IPS-15b (cell line): ENCODE measurements around the gene OR51I2.

Experiments used
- H3K27me3 ChIP-seq: one replicate; pipeline ENCODE4 v1.6.1; 2013; ENCODE audit warnings: low read length; ENCODE audit not compliant: control insufficient read depth, insufficient read depth
- H3K36me3 ChIP-seq: one replicate; pipeline ENCODE4 v1.6.1; 2013; ENCODE audit warnings: low read length; ENCODE audit not compliant: control insufficient read depth, insufficient read depth
- H3K4me1 ChIP-seq: one replicate; pipeline ENCODE4 v1.6.1; 2013; ENCODE audit warnings: mild to moderate bottlenecking, low read length; ENCODE audit not compliant: control insufficient read depth, insufficient read depth
- H3K4me3 ChIP-seq: one replicate; pipeline ENCODE4 v1.5.1; 2013; ENCODE audit warnings: low read depth, low read length
- H3K9ac ChIP-seq: one replicate; pipeline ENCODE4 v1.6.1; 2013; ENCODE audit warnings: low read depth, mild to moderate bottlenecking, low read length
- H3K9me3 ChIP-seq: one replicate; pipeline ENCODE4 v1.6.1; 2013; ENCODE audit warnings: mild to moderate bottlenecking, low read length; ENCODE audit not compliant: control insufficient read depth, insufficient read depth

Gene OR51I2

GRCh38 chr11:5449023-5449422, at the start of gene OR51I2:
Gene OR51I2, plus strand, starts transcription at chr11:5449323. Its CDS starts 4,166 bp downstream, at chr11:5453489.
- no peak within 1 kb of the TSS for H3K9ac ChIP-seq
- no peaks in the 10 kb centered on the region for H3K27me3 ChIP-seq
- no peaks in the 10 kb centered on the region for H3K9me3 ChIP-seq
- H3K4me3 ChIP-seq: no peak within 1 kb of the TSS
- H3K36me3 ChIP-seq: no peaks in the 10 kb centered on the region
- H3K4me1 ChIP-seq: no peaks in the 10 kb centered on the region

GRCh38 chr11:5405173-5405572, 44.0 kb upstream of the OR51I2 start:
- Histone ChIP-seq H3K4me3 (no peak overlapping the region), H3K27me3 (no peaks in the 10 kb centered on the region), H3K36me3 (no peaks in the 10 kb centered on the region), H3K9me3 (no peaks in the 10 kb centered on the region), H3K9ac (no peak overlapping the region), H3K4me1 (no peaks in the 10 kb centered on the region)

- Histone ChIP-seq H3K27me3 (no peaks in the 10 kb centered on the region), H3K4me1 (no peaks in the 10 kb centered on the region), H3K9me3 (no peaks in the 10 kb centered on the region), H3K36me3 (no peaks in the 10 kb centered on the region), H3K4me3 (no peak overlapping the region), H3K9ac (no peak overlapping the region)
These were observed 28.1 kb upstream of the OR51I2 start for GRCh38 chr11:5420993-5421392.

GRCh38 chr11:5421811-5422210, 27.3 kb upstream of the OR51I2 start, which contains the start of gene OR51Q1:
Gene OR51Q1, plus strand, starts transcription at chr11:5422111. Its CDS starts 90 bp downstream, at chr11:5422201.
- Histone ChIP-seq H3K4me1 (no peaks in the 10 kb centered on the region), H3K27me3 (no peaks in the 10 kb centered on the region), H3K4me3 (no peak within 1 kb of the TSS), H3K36me3 (no peaks in the 10 kb centered on the region), H3K9me3 (no peaks in the 10 kb centered on the region), H3K9ac (no peak within 1 kb of the TSS)

- H3K36me3 ChIP-seq: no peaks in the 10 kb centered on the region
- H3K27me3 ChIP-seq: no peaks in the 10 kb centered on the region
- H3K9me3 ChIP-seq: no peaks in the 10 kb centered on the region
- no peaks in the 10 kb centered on the region for H3K4me1 ChIP-seq
- H3K9ac ChIP-seq: no peak overlapping the region
- no peak overlapping the region for H3K4me3 ChIP-seq
These were observed 26.0 kb upstream of the OR51I2 start for GRCh38 chr11:5423131-5423530.

- no peaks in the 10 kb centered on the region for H3K36me3 ChIP-seq
- no peaks in the 10 kb centered on the region for H3K9me3 ChIP-seq
- H3K4me1 ChIP-seq: no peaks in the 10 kb centered on the region
- no peak within 1 kb of the TSS for H3K9ac ChIP-seq
- H3K4me3 ChIP-seq: no peak within 1 kb of the TSS
- H3K27me3 ChIP-seq: no peaks in the 10 kb centered on the region
These were observed 7.7 kb upstream of the OR51I2 start, which contains the start of gene OR51I1 for GRCh38 chr11:5441414-5441813. Gene OR51I1, minus strand, starts transcription at chr11:5441514. Its CDS starts 0 bp downstream, at chr11:5441514.

GRCh38 chr11:5443835-5444393, 5.2 kb upstream of the OR51I2 start:
- H3K27me3 ChIP-seq: no peaks in the 10 kb centered on the region
- H3K4me3 ChIP-seq: no peak overlapping the region

GRCh38 chr11:5449432-5449831, 309 bp downstream of the OR51I2 start:
- H3K9ac ChIP-seq: no peak overlapping the region
- H3K4me1 ChIP-seq: no peaks in the 10 kb centered on the region
- no peaks in the 10 kb centered on the region for H3K36me3 ChIP-seq
- no peaks in the 10 kb centered on the region for H3K9me3 ChIP-seq
- no peak overlapping the region for H3K4me3 ChIP-seq
- H3K27me3 ChIP-seq: no peaks in the 10 kb centered on the region

More at GRCh38 chr11:5443835-5444393, 5.2 kb upstream of the OR51I2 start:
- Histone ChIP-seq H3K9me3 (no peaks in the 10 kb centered on the region), H3K36me3 (no peaks in the 10 kb centered on the region), H3K4me1 (no peaks in the 10 kb centered on the region), H3K9ac (no peak overlapping the region)

GRCh38 chr11:5460983-5461621, 12.0 kb downstream of the OR51I2 start:
- no peak overlapping the region for H3K4me3 ChIP-seq
- H3K27me3 ChIP-seq: no peaks in the 10 kb centered on the region
- H3K4me1 ChIP-seq: no peaks in the 10 kb centered on the region
- H3K9me3 ChIP-seq: no peaks in the 10 kb centered on the region
- H3K9ac ChIP-seq: no peak overlapping the region
- H3K36me3 ChIP-seq: no peaks in the 10 kb centered on the region

- Histone ChIP-seq H3K4me1 (no peaks in the 10 kb centered on the region), H3K27me3 (no peaks in the 10 kb centered on the region), H3K9me3 (no peaks in the 10 kb centered on the region), H3K9ac (no peak overlapping the region), H3K36me3 (no peaks in the 10 kb centered on the region), H3K4me3 (no peak overlapping the region)
These were observed 18.4 kb downstream of the OR51I2 start for GRCh38 chr11:5467527-5467926.

- H3K36me3 ChIP-seq: no peaks in the 10 kb centered on the region
- H3K9ac ChIP-seq: no peak overlapping the region
- no peaks in the 10 kb centered on the region for H3K27me3 ChIP-seq
- no peaks in the 10 kb centered on the region for H3K9me3 ChIP-seq
- H3K4me3 ChIP-seq: no peak overlapping the region
- no peaks in the 10 kb centered on the region for H3K4me1 ChIP-seq
These were observed 24.8 kb downstream of the OR51I2 start for GRCh38 chr11:5473921-5474320.

GRCh38 chr11:5476186-5476819, 27.2 kb downstream of the OR51I2 start:
- no peak overlapping the region for H3K4me3 ChIP-seq
- H3K4me1 ChIP-seq: no peaks in the 10 kb centered on the region
- H3K27me3 ChIP-seq: no peaks in the 10 kb centered on the region
- no peaks in the 10 kb centered on the region for H3K9me3 ChIP-seq
- H3K9ac ChIP-seq: no peak overlapping the region
- H3K36me3 ChIP-seq: no peaks in the 10 kb centered on the region
